HG03103 (cell line): ENCODE data around the gene GRID2IP.

Experiments used
- ATAC-seq: cut with Tn5 transposase; IDR thresholded peaks from one replicate; pipeline ENCODE4 v1.9.1; 2021; ENCODE audit warnings: low read depth; ENCODE audit not compliant: unreplicated experiment

The GRID2IP gene

DNA sequence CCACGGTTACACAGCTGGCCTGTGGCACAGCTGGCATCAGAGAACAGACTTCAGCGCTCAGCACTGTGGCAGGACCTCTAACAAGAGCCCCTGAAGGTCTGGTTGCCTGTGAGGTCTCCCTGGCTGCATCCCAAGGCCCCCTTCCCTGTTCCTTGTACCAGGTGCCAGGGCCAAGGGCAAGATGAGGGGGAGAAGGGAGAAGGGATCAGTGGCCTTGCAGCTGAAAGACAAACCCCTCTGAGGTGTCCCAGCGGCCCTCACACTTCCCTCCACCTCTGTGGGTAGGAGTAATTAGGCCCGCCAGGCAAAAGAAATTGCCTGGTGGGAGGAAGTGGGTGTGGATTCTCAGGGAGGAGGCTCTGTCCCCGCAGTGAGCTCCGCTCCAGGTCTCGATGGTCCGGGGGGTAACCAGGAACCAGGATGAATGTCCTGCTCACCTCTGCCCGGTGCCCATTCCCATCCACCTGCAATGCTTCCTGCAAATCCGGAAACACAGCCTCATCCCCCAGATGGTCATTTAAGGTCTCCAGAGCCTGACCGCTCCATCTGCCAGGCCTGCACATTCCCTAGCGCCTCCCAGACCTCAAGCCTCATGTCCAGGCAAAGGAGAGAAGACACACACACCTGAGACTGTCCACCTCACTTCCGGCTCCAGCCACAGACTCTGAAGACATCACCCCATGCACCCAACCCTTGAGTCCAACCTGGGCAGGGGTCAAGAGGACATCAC, 22.7 kb downstream of the GRID2IP start:
- ATAC-seq = no peak

DNA sequence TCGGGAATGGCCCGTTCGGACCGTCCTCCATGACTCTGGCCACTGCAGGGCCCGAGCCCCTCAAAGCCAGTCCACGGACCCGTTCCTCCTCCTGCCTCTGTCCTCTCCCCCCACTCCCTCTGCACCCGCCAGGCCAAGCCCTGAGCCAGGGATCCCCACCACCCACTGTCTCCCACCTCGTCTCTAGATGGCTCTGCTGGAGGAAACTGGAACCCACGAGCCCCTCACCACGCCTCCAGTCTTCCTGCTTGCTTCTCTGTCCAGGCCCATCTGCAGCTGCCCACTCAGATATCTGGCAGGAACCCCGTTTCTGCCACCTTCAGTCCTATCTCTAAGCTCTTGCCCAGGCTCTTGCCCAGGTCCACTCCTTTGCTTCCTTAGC, 24.3 kb downstream of the GRID2IP start:
- ATAC-seq = no peak

DNA sequence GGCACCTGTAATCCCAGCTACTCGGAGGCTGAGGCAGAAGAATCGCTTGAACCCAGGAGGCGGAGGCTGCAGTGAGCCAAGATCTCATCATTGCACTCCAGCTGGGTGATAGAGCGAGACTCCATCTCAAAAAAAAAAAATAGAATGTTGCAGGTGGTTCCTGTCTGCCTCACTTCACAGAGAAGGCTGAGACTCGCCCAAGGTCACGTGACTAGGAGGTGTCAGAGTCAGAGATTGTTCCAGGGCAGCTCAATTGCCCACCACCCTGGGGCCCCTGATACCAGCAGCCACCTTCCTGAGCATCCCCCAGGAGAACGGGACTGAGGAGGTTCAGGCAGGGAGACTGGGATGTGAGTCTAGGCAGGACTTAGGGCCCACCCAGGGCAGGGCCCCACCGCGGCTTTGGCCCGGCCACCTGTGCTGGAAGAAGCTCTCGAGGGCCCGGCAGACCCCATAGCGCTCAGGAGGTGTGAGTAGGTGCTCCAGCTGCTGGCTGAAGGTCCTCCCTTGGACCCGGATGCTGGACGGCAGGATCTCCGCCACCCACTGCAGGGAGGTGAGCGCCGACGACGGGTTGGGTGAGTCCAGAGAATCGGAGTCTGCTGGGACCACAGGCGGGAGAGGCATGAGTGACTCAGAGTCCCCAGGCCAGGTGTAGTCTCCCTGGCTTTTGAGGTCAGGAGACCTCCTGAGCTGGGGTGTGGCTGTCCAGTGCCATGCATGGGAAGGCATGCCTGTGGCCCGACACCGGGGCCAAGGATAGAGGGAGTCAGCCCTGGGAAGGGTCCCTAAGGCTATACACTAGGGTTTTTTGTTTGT, 30.9 kb downstream of the GRID2IP start:
- ATAC-seq = no peak

DNA sequence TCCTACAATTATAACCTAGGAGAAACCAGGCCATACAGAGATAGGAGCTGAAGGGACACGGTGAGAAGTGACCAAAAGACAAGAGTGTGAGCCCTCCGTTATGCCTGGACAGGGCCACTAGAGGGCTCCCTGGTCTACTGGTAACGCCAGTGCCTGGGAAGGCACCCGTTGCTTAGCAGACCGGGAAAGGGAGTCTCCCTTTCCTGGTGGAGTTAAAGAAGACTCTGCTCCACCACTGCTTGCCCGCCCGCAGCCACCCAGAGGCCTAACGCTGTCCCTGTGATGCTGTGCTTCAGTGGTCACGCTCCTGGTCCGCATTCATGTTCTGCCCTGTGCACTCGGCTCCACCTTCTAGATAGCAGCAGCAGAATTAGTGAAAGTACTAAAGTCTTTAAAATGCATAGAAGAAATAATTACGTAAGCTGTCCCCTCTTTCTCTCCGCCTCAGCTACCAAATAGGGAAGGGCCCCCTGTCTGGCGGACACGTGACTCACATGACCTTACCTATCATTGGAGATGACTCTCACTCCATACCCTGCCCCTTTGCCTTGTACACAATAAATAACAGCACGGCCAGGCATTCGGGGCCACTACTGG, 34.8 kb downstream of the GRID2IP start:
- no peak for ATAC-seq

DNA sequence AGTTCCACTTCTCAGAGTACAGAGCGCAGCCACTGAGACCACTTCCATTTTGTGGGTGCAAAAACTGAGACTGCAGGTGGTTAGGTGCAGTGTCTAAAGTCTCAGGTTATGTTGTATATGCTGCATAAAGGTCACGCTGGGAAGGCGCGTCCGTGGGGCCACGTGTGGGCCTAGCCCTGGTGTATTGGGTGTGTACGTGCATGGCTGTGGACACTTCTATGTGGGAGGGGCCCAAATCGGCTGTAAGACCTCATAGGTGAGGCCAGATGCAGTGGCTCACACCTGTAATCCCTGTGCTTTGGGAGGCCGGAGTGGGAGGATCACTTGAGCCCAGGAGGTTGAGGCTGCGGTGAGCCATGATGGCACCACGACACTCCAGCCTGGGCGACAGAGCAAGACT, 37.7 kb downstream of the GRID2IP start:
- ATAC-seq = no peak

DNA sequence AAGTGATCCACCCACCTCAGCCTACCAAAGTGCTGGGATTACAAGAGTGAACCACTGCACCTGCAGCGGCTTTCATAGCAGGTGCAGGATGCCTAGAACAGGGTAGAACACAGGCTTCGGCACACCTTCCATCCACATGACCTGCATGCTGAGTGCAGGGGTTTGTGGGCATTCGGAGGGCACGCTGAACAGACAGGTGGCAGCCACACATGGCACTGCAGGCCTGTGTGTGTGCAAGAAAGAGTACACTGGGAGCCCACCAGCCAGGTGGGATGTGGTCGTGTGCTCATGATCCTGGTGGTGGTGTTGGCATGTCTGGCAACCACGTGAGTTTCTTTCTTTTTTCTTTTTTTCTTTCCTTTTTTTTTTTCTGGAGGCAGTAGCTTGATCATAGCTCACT, 38.4 kb downstream of the GRID2IP start:
- ATAC-seq = no peak

DNA sequence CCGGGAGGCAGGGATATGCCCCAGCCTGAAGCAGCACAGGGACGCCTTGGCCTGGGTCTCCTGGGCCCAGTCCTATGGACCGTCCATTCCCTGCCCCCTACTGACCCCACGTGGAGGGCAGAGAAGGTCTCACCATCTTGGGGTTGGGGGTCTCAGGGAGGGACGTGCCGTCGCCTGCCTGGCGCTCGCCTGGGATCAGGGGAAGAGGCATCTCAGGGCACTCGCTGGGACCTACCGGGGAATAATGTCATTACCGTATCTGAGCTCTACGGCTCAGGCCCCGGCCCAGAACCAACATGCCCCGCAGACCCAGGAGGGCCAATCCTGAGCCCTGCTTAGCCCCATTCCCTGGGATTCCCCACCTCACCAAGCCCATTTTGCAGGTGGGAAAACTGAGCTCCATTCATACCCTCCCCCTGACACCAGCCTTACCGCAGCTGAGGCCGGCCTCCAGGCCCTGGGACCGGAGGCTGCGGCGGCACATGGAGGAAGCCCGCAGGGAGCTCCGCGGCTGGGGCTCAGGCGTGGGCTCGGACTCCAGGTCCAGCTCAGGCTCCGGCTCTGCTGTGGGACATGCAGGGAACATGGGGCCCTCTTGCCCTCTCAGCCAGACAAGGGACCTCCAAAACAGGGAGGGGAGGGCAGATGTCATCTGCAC, 40.7 kb downstream of the GRID2IP start:
- no peak for ATAC-seq

DNA sequence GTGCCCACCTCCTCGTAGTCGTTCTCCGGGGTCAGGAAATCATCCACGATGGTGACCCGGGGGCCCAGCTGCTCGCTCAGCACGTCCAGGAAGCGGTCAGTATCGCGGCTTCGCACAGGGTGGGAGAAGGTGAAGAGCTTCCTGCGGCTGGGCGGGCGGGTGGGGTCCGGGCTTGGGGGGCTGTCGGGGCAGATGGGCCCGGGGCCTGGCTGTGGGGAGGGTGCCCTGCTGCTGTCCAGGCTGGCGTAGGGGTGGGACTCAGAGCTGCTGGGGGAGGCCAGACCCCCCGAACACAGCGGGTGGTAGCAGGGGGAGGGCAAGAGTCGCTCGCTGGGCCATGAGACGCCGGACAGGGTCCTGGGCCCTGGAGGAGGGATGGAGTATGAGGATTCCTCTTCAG, 42.3 kb downstream of the GRID2IP start:
- ATAC-seq = no peak

DNA sequence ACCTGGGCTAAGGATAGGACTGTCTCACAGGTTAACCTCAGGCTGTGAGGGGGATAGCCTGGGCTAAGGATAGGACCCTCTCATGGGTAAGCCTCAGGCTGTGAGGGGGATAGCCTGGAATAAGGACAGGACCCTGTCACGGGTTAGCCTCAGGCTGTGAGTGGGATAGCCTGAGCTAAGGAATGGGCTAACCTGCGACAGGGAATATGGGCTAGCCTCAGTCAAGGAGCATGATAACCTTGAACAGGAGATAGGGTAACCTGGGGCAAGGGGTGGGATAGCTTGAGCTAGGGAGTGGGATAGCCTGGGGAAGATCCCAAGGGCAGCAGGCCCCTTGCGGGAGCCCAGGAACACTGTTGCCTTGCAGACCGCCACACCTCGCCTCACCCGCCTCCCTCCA, 42.7 kb downstream of the GRID2IP start:
- no peak for ATAC-seq

DNA sequence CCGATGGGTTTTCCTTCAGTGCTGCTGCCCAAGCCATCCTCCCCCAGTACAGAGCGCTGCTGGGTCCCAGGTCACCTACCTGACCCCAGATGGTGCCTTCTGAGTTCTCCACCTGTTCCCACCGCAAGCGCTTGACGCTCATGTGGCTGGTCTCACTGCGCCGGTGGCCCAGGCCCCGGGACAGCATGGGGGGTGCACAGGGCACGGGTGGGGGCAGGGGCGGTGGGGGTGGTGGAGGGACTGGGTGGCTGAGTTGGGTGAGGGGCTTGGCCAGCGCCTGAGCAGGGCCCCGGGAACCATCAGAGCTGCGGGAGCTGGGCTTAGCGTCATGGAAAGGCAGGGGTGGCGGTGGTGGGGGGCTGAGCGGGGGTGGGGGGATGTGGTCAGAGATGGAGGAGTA, 43.4 kb downstream of the GRID2IP start:
- no peak for ATAC-seq

DNA sequence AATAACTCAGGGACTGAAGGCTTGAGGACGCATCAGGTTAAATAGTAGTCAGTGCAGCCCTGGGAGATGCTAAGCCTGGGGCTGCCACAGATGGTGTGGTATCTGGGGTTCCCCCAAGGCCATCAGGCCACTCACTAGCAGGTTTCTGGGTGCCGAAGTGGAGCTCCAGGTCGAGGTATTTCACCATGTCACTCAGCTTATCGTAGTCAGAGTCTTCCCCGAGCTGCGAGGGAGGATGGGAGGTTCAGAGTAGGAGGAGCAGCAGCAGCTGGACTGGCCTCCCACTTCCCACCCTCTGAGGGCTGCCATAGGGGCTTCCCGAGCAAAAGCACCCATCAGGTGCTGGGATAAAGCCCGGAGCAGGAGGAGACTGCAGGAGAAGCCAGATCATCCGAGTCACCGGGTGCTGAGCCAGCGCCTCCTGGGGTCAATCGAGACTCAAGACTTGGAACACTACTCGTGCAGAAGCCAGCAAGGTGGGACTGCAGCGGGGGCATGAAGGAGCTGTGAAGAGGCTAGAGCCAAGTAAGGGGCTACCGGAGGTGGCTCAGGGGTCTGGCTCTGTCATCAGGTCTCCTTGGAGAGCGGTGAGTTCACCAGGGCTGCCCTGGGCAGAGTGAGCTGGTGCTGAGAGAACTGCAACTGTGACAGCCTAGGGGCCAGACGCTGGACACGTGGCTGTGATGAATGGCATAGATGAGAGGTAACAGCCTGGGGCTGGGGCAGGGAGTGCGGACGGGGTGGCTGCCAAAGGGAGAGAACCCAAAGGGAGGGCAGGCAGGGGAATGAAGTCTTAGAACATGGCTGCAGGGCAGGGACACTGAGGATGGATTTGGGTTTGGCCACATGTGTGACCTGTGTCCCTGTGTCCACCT, 45.3 kb downstream of the GRID2IP start:
- no peak for ATAC-seq

DNA sequence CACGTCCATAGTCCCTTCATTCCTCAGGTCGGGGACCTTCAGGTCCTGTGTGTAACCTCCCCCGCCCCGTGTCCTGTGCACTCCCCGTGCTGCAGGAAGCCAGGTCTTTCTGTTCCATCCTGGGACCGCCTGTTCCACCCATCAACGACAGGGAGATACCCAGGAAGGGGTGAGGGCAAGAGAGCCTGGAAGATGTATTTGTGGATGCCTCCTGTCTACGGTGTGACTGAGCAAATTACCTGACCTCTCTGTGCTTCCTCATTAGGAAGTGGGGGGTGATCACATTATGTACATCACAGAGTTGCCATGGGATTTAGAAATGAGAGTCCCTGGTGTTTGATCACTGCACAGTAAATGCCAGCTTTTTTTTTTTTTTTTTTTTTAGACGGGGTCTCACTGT, 46.3 kb downstream of the GRID2IP start:
- ATAC-seq = no peak

DNA sequence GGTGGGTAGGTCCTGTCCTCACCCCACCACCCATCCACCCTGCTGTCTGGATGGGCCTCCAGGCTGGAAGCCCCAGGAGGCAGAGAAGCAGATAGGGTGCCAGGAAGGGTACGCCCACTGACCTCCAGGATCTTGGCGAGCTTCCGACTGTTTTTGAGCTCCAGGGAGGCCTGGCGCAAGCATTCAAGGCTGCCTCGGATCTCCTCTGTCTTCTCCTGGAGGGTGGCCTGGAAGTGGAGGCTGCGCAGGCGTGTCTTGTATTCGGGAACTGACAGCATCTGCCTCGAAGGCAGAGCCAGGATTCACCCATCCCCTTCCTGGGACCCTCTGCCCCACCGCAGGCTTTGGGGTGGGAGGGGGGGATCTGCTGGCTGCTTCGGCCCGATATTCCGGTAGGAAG, 48.4 kb downstream of the GRID2IP start:
- ATAC-seq = no peak

DNA sequence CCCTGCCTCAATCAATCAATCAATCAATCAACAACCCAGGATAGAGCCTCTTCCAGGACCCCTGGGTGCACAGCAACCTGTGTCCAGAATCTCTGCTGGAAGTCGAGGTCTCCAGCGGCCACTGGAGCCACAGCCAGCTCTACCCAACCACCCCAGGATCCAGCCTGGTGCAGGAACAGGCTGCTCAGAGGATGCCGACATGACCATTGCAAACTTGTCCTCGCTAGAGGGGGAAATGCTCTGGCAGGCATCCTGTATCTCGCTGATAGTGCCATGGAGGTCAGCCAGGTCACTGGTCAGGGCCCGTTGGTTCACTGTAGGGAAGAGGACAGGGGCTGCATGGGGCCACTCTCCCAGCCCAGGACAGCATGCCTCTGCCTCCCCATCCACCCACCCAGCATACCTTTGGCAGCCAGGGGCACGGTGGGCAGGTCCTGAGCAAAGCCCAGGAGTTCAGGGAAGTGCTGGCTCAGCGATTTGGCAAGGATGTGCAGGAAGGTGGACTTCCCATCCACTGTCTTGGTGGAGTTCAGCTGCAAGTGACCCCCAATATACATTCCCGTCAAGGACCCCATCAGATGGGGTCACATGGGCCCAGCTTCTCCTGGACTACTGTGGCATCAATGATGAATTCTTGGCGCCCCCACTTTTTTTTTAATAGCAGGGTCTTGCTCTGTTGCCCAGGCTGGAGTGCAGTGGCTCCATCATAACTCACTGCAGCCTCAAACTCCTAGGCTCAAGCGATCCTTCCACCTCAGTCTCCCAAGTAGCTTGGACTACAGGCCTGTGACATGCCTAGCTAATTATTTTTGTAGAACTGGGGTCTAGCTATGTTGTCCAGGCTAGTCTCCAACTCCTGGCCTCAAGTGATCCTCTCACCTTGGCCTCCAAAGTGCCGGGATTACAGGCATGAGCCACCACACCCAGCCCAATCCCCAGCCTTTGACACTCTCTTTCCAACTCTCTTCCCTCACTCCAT, 49.4 kb downstream of the GRID2IP start:
- ATAC-seq = no peak

DNA sequence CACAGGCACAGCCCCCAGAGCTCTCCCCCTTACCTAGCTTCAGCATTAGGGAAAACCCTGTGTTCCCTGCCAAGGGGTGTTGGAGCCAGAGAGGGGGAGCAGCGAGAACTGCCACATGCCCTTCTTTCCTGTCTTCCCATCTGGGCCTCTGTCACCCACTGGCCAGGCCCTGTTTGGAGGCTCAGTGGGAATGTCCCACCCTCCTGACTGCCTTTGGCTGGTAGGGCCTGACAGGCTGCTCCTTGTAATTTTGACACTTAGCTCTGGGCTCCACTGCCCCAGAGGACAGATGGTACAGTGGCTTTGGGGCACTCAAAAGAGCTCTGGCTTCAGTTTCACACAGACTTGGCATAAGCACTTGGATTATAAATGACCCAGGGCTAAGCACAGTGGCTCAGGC, 50.6 kb downstream of the GRID2IP start:
- ATAC-seq = no peak

DNA sequence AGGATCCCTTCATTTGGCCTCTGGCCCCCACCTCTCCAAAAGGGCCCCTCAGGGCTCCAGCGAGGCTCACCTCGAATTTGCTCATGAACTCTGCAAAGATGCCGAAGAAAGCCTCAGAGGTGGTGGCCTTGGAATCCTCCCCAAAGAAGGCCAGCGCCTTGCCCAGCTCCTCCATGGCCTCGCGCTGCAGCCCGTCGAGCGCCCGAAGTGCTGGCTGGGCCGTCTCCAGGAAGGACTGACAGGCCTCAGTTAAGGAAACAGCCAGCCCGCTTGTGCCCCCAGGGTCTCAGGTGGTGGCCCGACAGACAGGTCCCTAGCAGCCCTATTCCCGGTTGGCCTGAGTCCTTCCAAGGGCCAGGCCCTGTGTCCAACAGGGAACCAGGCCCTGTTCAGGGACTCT, 53.3 kb downstream of the GRID2IP start:
- no peak for ATAC-seq

DNA sequence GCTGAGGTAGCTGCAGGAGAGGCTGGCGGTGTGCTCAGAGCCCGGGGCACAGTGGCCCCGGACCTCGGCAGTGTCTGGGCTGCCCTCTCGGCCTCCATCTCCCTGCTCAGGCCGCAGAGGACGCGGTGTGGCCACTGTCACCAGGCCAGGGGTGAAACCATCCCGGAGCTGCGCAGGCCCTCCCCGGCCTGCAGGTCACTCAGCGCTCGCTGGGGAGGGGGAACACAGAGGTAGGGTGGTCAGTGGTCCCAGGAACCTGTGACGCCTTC, 53.7 kb downstream of the GRID2IP start:
- ATAC-seq = no peak

DNA sequence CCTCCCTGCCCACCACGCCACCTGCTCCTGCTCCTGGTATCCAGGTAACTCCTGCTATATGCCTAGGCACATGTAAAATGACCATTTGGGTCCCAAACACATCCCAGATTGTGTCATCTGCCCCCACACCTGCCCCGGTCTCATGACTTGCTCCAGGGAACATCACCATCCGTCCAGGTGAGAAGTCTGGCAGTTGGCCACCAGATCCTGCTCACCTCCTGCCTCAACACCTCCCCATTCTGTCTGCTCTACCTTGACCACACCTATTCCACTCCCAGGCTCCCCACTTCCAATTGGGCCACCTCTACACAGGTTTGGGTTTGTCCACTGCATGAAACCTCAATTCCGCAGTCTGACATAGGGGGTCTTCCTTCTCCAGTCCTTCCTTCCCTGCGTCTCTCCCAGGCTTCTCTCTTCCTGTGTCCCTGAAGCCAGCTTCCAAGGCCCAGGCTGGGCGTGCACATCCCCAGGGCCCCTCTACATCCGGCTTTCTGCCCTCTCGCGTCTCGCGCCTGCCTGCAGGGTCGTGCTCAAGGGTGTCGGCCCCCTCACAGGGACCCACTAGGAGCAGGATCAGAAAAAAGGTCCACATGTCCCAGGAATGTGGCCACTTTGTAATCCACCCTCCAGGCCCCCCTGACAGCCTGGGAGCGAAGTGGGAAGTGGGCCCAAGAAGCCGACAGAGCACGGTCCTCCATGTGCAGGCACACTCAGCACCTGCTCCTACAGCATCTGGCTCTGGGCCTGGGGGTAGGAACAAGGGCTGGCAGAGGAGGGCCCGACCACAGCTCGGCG, 54.2 kb downstream of the GRID2IP start:
- ATAC-seq = no peak
